SK-N-SH treated with all-trans-retinoic acid at 6 μM for 48 hours (cell line): ENCODE results near the gene LCE7A.

Source experiments
- ARNTL ChIP-seq: fragments of 450-650 bp; formaldehyde crosslinking; IDR thresholded peaks from 2 replicates; pipeline ENCODE4 v1.5.0; 2020; ENCODE audit warnings: low read depth, mild to moderate bottlenecking, moderate library complexity, borderline replicate concordance
- CREB5 ChIP-seq: fragments of 250-450 bp; sonication (Bioruptor Pico); IDR thresholded peaks from 2 replicates; pipeline ENCODE4 v1.5.1; 2020; ENCODE audit warnings: low read depth, mild to moderate bottlenecking, moderate library complexity
- POU6F1 ChIP-seq: fragments of 250-450 bp; sonication (Bioruptor Pico); IDR thresholded peaks from 2 replicates; pipeline ENCODE4 v1.8.0; 2021; ENCODE audit warnings: low read depth, mild to moderate bottlenecking, moderate library complexity, borderline replicate concordance
- PPARA ChIP-seq: fragments of 250-450 bp; sonication (Bioruptor Pico); IDR thresholded peaks from 2 replicates; pipeline ENCODE4 v1.5.0; 2020; ENCODE audit warnings: mild to moderate bottlenecking, borderline replicate concordance
- SNAI2 ChIP-seq: fragments of 250-450 bp; sonication (Bioruptor Pico); IDR thresholded peaks from 2 replicates; pipeline ENCODE4 v1.5.0; 2020; ENCODE audit warnings: mild to moderate bottlenecking, moderate library complexity
- ZNF565 ChIP-seq: fragments of 450-650 bp; formaldehyde crosslinking; conservative IDR thresholded peaks from 2 replicates; pipeline ENCODE4 v1.5.0; 2020; ENCODE audit warnings: low read depth, mild to moderate bottlenecking, moderate library complexity

GRCh38 chr1:152884966-152885624 is 25.3 kb downstream of the LCE7A start:
- TF ChIP-seq POU6F1 (no peak), SNAI2 (CRISPR knock-in tag) (no peak), ZNF565 (CRISPR knock-in tag) (no peak), PPARA (CRISPR knock-in tag) (no peak), ARNTL (CRISPR knock-in tag) (no peak), CREB5 (CRISPR knock-in tag) (no peak)
